Globus pallidus (tissue), 1 donor: Measurements from ENCODE around the gene THAP3.
A peak's percentile ranks its signal among the peaks of the same experiment; 100 is the strongest.

Experiments used
- DNase-seq: peaks from one replicate; pipeline ENCODE4 v3.0.0-alpha.2; 2015; ENCODE audit warnings: low spot score

The THAP3 gene, protein sequence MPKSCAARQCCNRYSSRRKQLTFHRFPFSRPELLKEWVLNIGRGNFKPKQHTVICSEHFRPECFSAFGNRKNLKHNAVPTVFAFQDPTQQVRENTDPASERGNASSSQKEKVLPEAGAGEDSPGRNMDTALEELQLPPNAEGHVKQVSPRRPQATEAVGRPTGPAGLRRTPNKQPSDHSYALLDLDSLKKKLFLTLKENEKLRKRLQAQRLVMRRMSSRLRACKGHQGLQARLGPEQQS

GRCh38 chr1:6624710-6625583 lies at the start of gene THAP3:
TSS of gene THAP3 (plus strand) at chr1:6624868. CDS start at chr1:6625219, 351 bp downstream.
- DNase-seq = peak; percentile 82

- DNase-seq = no peak
These were observed 46.7 kb upstream of the THAP3 start for GRCh38 chr1:6577831-6578525.

DNA sequence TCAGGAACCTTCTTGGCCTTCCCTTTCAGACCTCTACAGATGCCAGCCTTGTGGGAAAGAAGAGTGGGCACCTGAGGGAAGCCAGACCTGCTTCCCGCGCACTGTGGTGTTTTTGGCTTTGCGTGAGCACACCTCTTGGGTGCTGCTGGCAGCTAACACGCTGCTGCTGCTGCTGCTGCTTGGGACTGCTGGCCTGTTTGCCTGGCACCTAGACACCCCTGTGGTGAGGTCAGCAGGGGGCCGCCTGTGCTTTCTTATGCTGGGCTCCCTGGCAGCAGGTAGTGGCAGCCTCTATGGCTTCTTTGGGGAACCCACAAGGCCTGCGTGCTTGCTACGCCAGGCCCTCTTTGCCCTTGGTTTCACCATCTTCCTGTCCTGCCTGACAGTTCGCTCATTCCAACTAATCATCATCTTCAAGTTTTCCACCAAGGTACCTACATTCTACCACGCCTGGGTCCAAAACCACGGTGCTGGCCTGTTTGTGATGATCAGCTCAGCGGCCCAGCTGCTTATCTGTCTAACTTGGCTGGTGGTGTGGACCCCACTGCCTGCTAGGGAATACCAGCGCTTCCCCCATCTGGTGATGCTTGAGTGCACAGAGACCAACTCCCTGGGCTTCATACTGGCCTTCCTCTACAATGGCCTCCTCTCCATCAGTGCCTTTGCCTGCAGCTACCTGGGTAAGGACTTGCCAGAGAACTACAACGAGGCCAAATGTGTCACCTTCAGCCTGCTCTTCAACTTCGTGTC lies 45.9 kb upstream of the THAP3 start:
- no peak for DNase-seq

DNA sequence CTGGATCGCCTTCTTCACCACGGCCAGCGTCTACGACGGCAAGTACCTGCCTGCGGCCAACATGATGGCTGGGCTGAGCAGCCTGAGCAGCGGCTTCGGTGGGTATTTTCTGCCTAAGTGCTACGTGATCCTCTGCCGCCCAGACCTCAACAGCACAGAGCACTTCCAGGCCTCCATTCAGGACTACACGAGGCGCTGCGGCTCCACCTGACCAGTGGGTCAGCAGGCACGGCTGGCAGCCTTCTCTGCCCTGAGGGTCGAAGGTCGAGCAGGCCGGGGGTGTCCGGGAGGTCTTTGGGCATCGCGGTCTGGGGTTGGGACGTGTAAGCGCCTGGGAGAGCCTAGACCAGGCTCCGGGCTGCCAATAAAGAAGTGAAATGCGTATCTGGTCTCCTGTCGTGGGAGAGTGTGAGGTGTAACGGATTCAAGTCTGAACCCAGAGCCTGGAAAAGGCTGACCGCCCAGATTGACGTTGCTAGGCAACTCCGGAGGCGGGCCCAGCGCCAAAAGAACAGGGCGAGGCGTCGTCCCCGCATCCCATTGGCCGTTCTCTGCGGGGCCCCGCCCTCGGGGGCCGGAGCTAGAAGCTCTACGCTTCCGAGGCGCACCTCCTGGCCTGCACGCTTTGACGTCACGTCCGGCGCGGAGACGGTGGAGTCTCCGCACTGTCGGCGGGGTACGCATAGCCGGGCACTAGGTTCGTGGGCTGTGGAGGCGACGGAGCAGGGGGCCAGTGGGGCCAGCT lies 45.1 kb upstream of the THAP3 start, which contains the start of gene ZBTB48:
ZBTB48 (plus strand) TSS at position 621 of the 745 bp plus-strand sequence. CDS start 616 bp downstream, outside the sequence.
- DNase-seq = peak; percentile 98

DNA sequence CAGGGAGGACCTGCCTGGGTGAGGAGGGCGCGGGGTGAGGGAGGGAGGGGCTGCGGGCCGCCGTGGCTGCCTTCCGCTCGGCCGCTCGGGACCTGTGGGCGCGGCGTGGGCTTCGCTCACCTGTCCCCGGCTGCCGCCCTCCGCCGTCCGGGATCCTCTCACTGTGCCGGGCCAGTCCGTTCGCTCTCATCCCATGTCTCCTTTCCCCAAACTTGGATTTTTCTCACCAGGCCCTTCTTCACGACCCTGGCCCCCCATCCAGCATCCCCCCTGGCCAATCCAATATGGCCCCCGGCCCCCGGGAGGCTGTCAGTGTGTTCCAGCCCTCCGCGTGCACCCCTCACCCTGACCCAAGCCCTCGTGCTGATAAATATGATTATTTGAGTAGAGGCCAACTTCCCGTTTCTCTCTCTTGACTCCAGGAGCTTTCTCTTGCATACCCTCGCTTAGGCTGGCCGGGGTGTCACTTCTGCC lies 44.5 kb upstream of the THAP3 start:
- DNase-seq = no peak

DNA sequence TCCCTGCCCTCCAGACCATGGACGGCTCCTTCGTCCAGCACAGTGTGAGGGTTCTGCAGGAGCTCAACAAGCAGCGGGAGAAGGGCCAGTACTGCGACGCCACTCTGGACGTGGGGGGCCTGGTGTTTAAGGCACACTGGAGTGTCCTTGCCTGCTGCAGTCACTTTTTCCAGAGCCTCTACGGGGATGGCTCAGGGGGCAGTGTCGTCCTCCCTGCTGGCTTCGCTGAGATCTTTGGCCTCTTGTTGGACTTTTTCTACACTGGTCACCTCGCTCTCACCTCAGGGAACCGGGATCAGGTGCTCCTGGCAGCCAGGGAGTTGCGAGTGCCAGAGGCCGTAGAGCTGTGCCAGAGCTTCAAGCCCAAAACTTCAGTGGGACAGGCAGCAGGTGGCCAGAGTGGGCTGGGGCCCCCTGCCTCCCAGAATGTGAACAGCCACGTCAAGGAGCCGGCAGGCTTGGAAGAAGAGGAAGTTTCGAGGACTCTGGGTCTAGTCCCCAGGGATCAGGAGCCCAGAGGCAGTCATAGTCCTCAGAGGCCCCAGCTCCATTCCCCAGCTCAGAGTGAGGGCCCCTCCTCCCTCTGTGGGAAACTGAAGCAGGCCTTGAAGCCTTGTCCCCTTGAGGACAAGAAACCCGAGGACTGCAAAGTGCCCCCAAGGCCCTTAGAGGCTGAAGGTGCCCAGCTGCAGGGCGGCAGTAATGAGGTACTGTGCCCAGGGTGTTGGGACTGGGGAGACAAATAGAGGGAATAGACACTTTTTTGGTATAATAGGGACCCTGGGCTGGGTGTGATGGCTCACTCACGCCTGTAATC lies 43.9 kb upstream of the THAP3 start:
- DNase-seq = no peak

DNA sequence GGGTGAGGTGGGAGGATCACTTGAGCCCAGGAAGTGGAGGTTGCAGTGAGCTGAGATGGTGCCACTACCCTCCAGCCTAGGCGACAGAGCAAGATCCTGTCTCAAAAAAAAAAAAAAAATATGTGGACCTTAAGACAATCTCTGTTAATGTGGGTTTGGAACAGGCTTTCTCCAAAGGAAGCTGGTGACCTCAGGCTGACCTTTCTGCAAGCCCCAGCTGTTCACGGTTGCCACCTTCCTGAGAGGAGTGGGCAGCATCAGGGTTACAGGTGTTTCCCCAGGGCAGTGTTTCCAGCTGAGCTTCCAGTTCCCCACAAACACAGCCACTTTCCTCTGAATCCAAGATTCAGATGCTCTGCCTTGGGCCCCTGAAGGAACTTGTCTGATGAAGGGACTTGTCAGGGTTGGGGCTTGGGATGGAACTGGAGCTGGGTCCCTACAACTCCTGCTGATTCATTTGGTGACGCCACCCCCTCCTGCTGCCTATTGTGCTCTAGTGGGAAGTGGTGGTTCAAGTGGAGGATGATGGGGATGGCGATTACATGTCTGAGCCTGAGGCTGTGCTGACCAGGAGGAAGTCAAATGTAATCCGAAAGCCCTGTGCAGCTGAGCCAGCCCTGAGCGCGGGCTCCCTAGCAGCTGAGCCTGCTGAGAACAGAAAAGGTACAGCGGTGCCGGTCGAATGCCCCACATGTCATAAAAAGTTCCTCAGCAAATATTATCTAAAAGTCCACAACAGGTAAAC lies 42.9 kb upstream of the THAP3 start:
- DNase-seq = no peak

- DNase-seq = no peak
These were observed 42.3 kb upstream of the THAP3 start for GRCh38 chr1:6582370-6582769.

DNA sequence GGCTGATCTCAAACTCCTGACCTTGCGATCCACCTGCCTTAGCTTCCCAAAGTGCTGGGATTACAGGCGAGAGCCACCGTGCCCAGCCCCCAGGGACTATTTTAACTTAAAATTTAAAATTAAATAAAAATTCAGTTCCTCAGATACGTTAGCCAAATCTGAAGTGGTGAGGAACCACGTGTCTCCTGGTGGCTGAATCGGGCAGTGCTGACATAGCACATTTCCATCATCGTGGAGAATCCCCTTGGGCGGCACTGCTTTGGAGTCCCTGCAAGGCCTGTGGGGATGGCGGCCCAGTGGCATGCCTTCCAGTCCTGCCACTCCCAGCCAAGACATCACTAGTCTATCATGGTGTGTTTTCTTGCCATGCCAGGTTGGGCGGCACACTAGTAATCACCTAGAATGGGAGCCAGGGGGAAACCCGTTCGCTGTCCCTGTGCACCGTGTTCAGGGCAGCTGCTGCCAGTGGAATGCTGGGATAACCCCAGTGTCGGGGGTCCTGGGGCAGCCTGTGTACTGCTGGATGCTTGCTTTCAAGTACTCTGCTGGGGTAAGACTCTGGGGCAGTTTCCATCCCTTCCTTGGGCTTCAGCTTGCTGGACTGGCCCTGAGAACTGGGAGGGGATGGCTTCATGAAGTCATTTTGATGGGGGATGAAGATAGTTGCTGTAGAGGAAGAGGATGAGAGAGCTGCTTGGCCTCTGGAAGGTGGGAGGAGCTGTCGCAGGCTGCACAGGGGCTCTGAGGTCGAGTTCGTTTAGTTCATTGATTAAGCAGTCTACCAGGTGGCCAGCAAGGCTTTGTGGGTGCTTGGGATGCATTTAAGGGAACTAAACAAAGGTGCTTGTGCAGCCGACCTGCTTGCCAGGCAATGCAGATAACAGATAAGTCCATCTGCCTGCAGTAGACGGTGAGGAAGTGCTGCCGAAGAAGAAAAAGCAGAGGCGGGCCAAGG lies 40.3 kb upstream of the THAP3 start:
- no peak for DNase-seq

- no peak for DNase-seq
These were observed 39.5 kb upstream of the THAP3 start for GRCh38 chr1:6585081-6585722.

- no peak for DNase-seq
These were observed 38.8 kb upstream of the THAP3 start for GRCh38 chr1:6585841-6586240.

DNA sequence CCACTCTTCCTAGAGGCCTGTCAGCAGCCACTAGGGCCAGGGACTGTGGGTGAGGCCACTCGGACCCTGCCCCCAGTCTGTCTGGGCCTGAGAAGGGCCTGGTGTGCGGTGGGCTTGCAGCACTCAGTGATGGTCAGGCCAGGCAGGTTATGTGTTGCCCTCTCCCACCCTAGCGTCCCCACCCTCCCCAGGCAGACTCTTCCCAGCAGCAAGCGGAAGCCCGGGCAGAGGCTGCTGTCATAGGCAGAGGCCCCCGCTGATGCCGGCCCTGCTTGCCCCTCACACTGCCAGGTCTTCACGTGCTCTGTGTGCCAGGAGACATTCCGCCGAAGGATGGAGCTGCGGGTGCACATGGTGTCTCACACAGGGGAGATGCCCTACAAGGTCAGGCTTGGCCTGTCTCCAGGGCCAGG lies 38.3 kb upstream of the THAP3 start:
- DNase-seq = no peak

DNA sequence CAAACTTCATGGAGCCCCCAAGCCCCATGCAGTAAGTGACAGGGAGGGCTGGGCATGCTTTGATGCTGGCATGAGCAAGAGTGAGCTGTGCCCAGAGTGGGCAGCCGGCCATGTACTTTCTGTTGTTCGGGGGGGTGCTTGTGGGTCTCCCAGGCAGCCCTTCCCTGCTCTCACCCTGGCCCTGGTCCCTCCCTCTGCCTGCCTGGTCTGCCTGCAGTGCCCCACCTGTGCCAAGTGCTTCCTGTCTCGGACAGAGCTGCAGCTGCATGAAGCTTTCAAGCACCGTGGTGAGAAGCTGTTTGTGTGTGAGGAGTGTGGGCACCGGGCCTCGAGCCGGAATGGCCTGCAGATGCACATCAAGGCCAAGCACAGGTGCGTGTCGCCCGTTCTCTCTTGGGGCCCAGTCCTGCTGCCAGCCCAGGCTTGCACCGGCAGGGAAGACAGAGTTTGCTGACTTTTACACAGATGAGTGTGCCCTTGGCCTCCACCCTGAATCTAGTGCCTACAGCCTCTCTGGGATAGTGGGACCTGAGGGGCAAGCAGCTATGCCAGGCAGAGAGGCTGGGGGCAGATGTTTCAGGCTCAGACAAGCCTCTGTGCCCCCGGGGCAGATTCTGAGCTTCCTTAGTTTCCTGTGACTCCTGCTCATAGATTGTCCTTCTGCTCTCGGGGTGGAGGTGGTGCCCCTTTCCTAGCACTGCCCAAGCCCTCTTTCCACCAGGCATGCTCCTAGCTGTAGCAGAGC lies 37.2 kb upstream of the THAP3 start:
- peak; percentile 83 for DNase-seq

DNA sequence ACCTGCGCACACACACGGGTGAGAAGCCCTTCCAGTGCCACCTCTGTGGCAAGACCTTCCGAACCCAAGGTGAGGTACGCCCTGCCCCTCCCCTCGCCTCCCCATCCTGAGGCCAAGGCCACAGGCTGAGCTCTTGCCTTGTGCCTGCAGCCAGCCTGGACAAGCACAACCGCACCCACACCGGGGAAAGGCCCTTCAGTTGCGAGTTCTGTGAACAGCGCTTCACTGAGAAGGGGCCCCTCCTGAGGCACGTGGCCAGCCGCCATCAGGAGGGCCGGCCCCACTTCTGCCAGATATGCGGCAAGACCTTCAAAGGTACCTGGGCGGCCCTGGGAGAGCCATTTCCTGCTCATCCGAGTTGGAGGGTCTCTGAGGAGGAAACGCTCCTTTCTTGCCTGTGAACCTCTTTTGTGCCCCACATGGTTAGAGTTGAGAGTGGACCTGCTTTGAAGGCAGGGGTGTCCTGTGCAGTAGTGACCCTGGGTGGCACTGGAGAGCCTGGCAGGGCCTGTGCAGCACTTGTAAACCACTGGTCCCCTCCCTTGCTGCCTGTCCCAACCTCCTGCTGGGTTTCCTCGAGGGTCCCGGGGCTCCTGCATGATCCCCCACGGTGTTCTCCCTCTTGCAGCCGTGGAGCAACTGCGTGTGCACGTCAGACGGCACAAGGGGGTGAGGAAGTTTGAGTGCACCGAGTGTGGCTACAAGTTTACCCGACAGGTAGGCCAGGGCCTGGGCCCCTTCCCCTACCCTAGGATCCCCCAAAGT lies 36.4 kb upstream of the THAP3 start:
- DNase-seq = no peak

DNA sequence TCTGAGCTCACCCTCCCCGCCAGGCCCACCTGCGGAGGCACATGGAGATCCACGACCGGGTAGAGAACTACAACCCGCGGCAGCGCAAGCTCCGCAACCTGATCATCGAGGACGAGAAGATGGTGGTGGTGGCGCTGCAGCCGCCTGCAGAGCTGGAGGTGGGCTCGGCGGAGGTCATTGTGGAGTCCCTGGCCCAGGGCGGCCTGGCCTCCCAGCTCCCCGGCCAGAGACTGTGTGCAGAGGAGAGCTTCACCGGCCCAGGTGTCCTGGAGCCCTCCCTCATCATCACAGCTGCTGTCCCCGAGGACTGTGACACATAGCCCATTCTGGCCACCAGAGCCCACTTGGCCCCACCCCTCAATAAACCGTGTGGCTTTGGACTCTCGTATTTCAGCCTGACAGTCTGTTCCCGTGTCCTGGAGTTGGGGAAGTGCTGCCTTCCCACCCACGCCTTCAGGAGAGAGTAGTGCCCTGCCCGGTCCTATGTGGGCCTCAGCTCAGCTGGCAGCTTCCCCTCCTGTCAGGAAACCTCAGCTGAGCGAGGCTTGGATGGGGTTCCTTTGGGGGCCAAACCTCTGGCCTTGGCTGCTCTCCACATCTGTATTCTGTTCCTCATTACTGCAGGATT lies 35.7 kb upstream of the THAP3 start:
- DNase-seq = no peak

DNA sequence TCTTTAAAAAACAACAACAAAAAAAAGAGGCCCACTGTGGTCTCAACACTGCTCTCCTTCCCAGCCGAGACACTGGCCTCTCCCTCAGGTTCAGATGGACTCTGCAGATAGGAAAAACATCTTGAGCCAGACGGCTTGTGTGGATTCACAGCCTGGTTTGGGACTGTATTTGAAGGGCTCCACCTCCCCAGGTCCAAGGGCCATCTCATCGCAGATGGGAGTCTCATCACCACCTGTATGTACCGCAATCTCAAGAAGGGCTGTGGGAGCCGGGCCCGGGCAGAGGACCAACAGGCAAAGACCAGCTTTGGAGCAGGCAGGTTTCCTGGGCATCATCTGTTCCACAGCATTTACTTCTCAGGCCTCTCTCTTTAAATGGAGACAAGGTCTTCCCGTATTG lies 34.6 kb upstream of the THAP3 start:
- DNase-seq = no peak
